NK-92 treated with Interleukin-12 subunit alpha and Interleukin-12 subunit beta, amount 100 ng/mL, for 24 hours (cell line): ENCODE results near the gene SF3A1.

Source experiments
- DNase-seq: peaks from one replicate; lab custom pipeline; 2025; lab: John Stamatoyannopoulos, UW

SF3A1 gene

DNA sequence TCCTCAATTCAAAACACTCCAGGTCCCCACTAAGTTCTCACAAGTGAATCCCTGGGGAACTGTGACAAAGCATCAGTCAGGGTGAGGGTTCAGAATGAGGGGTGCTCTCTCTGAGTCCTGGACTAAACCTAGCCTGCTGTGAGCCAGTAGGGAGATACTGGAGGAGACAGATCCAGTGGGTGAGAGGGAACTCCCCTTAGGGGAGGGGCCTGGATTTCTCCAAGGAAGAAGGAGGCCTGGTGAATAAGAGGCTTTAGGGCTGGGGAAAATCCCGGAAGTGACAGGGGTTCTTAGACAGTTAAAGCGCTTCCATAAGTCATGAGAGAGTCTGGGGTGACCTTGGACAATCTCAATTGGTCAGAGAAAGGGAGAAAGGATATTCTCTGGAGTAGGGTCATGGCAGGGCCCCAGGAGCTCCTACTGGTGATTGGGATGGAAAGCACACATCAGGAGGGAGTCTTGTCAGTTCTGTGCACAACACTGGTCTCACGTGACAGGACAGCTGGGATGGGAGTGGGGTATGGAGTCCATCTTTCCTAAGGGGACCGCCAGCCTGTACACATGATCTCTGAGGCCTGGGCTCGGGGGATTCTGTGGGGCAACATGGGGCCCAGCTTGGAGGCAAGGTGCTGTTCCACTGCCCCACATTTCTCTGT is 31.5 kb downstream of the SF3A1 start:
- no peak for DNase-seq

DNA sequence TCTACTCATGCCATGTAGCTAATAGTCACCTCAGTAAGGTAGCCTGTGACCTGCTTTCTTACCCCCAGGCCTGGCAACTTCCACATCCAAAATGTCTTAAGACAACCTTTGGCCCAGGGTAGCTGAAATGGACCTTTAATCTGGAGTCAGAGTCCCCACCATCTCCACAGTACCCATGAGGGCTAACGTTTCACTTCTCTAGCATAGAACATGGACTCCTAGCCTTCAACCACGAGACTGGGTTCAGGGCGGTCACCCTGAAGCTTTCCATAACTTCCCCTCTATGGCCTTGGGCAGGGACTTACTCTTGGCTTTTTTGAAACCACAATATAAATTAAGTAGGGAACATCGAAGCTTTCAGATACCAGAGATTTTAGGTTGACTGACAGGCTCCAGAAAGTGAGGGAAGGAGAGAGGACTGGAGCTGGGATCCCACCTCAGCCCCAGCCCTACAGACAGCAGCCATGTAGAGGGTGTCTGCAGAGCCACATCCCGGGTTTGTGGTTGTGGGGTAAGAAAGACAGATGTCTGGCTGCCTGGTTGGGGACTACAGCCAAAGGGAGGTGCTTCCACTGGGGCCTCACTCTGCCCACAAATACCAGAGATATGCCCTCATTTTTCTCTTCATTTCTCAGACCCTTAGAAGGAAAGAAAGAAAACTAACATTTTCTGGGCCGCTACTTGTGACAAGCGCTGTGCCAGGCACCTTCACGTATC is 32.5 kb downstream of the SF3A1 start:
- DNase-seq, result no peak

DNA sequence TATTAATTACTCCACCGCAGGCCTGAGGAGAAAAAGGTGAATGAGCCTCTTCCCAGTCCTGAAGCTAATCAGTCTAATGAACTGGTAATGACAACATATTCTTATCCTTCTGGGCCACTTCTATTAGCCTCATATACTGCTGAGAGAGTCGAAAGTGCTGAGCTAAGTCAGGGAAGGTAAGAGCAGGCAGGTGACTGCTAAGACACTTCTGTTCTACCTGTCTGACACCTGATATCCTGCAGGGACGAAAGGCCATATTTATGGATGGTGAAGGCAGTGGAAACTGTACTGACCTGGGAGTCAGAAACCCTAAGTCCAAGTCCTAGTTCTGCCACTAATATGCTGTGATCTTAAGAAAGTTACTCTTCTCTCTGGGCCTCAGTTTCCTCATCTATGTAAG is 33.4 kb downstream of the SF3A1 start:
- no peak for DNase-seq

DNA sequence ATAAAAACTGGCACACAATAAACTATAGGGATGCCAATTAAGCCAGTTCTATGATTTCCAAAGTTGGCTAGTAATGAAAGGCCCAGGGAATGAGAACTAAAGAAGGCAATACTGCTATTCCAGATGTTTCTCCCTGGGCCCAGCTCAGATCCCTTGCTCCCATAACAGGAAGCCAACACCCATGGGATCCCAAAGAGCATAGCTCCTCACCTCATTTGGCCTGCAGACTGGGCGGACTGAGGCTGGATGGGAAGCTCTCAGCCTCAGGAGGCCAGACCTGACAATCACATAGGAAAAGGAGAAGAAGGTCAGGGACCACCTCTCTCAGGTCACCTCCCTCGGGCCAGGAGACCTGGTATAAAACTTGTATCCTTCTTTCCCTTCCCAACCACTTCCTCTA is 35.2 kb downstream of the SF3A1 start:
- DNase-seq, result no peak

DNA sequence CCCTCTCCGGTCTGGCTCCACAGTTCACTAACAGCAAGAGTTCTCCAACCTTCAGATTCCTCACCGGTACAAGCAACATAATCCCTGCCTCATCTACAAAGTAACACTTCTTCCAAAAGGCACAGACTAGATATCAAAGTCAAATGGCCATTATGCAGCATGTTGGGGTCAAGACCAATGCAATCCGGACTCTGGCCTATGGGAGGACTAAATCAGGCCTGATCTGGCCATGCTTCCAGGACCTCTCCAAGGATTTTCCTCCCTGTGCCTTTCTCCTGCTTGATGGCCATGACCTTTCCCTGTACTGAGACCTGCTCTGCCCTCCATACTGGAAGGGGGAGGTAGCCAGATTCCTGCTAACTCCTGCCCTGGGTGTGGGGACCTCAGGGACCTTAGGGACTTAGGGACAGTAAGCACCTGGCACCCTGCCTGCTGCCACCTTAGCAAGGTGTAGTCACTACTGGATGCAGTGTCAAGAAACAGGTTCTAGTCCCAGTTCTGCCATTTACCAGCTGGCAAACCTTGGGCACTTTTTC is 36.6 kb downstream of the SF3A1 start:
- no peak for DNase-seq

DNA sequence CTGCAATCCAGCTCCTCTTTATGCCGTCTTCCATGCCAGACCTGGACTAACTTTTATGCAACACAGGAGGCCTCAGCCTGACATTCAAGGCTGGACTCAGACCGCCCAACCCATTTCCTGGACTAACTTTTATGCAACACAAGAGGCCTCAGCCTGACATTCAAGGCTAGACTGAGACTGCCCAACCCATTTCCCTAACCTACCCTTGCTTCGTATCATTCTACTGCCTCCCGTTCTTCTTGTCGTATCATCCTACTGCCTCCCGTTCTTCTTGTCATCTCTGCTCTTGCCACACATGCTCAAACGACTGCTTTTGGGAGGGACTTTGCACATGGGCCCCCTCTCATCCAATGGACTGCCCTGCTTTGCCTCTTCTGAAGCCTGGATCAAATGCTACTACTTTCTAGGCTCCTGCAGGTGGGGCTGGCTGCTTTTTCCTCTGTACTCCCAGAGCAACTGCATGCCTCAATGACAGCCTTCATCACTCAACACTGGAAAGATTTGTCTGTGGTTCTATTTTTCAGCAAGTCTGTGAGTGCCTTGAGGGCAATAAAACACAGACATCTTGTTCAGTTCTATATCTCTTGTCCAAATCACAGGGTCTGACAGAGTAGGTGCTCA is 37.8 kb downstream of the SF3A1 start:
- DNase-seq, result no peak

DNA sequence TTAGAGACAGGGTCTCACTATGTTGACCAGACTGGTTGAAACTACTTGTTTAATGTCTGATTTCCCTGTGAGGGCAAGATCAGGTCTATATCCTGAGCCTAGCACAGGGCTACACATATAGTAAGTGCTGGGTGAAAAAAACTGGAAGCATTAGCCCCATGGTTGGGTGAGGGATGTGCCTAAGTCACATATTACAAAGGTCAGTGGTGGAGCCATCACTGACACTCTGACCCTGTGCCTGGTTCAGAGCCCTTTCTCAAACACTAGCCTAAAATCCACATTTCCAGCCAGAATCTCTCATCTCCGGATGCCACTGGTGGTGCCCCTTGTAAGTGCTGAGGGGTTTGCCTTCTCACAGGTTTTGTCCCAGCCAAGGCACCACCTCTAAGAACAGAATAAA is 38.9 kb downstream of the SF3A1 start:
- no peak for DNase-seq

DNA sequence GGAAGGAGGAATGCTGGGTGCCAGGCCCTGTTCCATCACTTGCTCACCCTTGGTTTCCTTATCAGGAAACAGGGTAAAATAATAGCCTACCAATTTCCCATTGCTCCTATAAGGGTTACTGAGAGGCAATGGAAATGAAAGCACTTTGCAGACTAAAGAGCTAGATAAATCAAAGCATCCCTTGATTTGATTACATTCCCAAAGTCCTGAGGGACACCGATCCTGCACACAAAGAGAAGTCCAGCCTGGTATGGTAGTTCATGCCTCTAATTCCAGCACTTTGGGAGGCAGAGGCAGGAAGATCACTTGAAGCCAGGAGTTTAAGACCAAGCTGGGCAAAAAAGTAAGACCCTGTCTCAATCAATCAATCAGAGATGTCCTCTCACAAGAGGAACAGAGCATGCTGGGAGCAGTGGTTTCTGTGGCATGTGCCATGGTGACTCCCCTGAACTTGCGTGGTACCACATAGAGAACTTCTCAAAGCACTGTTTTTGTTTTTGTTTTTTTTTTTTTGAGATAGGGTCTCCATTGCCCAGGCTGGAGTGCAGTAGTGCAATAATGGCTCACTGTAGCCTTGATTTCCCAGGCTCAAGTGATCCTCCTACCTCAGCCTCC is 40.6 kb downstream of the SF3A1 start:
- no peak for DNase-seq

DNA sequence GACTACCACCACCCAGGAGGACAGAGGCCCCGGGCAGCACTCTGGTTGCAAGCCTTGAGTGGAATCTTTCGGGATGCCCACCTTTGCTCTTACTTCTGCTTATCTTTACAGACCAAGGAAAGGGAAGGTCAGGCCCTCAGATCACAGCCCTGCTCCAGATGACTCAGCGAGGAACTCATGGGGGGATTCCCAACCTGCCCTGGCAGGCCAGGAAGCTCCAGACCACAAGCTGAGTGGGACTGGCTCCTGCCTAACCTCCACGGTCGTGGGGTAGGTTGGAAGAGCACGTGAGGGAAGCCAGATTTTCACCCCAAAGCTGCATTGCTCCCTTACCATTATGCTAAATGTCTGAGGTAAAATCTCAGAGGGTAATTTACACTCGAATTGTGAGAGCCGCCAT is 41.8 kb downstream of the SF3A1 start:
- no peak for DNase-seq

DNA sequence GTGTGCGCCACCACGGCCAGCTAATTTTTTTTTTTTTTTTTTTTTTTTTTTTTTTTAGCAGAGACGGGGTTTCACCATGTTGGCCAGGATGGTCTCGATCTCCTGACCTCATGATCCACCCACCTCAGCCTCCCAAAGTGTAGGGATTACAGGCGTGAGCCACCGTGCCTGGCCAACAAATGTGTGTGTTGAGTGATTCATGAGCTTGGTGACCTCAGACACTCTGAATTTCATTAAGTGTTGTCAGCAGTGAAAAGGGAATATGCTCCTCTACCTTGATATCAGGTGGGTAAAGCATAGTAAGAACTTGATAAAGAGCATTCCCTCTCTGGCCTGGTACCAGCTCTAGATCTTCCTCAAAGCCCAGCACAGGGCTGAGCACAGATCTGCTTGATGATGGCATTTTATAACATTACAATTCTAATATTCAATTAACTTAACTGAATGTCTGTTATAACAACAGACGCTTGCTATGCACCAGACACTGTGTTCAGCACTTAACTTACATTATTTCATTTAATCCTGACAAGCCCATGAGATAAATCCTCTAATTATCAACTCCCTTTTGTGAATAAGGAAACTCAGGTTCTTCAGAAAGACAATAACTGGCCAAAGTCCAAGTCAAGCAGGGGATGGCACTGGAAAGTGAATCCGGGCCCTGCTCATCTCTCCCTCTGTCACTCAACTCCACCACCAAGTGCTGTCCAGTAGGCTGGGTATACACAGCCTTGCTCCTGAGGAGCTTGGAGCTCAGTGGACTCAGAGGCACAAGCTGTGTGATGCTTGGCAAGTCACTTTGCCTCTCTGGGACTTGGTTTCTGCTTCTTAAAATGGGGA is 42.9 kb downstream of the SF3A1 start:
- DNase-seq, result no peak

DNA sequence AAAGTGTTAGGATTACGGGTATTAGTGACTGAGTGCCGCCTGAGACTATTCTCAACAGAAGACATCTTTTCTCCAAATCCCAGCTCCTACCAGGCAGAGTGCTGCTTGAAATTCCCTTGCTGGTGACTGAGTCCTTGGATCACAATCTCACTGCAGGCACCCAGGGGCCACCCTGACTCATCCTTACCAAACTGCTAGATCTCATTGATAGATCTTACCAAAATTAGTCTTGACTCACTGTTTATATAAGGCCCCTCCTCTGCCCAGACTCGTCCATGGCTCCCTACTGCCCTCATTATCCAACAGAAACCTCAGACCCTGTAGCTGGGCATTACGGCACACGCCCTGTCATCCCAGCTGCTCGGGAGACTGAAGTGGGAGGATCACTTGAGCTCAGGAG is 44.6 kb downstream of the SF3A1 start:
- DNase-seq, result no peak

DNA sequence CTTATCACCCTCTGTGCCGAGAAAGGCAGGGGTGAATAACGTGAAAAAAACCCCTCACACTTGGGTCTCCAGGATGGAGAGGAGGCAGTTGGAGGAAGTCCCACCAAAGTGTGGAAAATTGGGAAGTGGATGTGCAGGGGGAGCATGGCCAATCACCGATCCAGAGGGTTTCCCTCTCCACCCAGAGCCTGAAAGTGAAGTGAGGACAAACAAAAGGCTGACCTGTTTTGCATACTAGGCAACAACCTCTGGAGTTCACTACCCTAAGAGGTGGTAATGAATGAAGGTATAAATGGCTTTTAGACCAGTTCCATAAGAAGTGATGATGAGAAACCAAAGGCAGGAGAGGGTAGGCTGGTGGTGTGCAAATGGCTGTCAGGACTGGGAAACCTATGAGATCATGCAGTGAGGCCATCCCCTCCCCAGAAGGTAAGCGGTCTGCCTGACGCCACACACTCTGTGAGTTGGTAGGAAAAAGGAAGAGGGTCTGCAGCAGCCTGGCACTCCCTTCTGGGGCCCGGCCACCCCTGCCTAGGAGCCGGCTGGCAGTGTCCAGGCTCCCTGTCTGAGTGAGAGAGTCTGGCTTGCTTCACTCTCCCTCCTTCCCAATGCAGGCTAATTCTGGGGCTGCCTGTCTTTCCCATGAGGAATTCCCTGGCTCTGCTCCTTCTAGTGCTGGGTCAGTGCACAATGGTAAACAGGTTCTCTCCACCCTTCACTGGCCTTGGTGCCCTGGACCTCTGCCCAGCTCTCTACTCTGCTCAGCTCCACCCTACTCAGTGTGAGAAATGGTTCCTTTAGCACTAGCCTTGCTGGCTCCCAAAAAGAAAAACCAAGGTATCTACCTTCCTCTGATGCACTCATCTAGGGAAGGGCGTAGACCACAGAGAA is 45.6 kb downstream of the SF3A1 start:
- no peak for DNase-seq

DNA sequence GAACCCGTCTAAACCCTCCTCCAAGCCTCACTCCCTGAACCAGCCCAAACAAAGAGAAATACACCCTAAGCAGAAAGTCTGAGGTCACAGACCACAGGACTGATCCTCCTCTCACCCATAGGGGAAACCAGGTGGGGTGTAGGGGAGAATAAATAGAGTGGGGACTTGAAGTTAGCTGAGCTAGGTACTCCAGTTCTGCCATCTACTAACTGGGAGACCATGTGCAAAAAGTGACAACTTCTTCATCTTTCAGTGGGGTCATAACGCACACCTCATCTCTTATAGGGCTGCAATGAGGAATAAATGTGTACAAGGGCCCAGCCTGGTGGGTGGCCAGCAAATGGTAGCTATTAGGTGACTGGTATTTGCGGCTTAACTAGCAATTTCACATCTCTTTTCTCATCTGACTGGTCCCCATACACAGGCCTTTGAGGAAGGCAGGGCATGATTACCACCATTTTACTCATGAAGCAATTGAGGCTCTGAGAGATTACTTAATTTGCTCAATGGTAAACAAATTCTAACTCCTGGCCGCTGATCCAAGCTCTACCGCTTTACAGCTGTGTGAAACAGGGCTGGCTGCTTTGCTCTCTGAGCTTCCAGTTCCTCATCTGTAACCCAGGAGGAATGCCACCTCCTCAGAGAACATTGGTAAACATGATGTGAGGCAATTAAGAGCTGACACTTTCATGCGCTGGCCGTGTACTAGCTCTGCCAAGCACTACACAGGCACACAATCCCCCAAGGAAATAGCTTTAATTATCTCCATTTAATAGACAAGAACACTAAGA is 46.5 kb downstream of the SF3A1 start:
- no peak for DNase-seq

DNA sequence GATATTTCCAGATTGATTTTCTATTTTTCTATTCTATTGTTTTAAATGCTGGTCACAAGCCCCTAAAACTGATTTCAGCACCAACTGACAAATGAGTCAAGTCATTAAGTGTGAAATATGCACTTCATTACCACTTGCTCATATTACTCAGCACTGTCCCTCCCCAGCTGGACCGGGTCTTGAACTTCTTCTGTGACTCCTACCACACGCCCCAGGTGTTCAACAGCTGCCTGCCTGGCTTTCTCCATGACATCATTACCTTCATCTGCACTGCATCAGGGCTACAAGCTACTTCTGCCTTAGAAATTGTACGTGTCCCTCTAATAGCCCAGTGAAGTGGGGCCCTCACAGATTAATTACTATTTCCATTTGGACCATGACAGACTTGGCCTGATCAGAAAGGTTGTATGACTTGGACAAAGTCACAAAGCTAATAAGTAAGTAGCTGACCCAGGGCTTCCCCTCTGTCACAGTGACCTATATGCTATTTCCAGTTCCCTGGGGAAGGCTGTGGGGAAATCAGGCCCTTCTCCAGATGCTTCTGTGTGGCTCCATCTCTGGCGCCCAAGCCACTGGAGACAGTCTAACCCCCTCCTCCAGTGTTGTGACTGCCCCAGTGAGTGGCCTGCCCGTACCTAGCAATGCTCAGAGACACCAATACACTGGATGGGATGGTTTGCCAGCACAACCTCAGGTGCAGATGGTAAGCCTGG is 48.0 kb downstream of the SF3A1 start:
- peak; percentile 44 for DNase-seq

DNA sequence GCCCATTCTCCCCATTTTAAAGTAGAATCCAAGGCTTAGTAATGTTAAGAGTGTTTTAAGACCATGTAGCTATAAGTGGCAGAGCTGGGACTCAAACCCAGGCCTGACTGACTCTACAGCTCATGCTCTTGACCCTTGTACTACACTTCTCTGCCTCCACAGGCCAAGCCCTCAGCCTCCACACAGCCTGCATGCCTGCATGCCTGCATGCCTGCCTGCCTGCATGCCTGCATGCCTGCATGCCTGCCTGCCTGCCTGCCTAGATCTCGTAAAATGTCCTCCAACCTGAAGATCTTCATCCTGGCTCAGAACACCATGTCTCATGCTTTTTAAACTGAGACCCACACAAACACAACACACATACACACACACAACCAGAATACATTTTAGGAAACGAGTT is 48.6 kb downstream of the SF3A1 start:
- no peak for DNase-seq

DNA sequence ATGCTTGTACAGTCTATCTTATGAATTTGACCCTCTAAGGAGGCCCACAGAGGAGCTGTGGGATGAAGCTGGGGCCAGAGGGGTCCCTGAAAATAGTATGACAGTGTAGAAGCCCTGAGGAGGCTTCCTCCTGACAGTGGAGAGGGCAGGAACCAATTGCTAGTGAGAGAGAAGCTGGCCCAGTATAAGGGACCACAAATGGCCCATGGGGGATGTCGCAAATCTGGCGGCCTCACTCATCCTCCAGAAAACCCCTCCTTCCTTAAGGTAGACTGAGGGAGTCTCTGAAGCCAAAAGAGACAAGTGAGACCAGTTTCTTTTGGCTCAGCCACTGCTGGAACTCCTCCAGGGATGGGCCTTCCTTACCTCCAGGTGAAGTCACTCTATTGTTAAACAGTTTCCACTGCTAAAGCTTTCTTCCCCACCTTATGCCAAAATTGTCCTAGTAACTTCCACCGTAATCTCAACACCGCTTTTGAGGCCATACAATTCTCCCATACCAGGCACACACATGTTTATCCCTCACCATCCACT is 49.6 kb downstream of the SF3A1 start:
- DNase-seq, result peak; percentile 9

DNA sequence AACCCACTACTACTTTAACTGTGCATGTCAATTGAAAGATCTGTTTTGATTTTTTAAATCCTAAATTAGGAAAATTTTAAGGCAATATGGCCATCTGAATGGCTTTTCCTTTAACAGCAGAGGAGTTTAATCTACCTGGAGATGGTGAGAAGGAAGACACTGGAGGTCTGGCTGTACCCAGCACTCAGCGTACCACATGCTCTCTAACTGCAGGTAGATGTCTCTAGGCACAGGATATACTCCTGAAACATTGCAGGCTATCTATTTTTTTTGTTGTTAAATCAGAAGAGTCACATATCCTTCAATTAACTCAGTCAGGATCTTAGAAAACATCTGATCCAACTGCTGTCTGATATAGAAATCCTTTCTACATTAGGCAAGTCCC is 50.1 kb downstream of the SF3A1 start:
- DNase-seq, result no peak

DNA sequence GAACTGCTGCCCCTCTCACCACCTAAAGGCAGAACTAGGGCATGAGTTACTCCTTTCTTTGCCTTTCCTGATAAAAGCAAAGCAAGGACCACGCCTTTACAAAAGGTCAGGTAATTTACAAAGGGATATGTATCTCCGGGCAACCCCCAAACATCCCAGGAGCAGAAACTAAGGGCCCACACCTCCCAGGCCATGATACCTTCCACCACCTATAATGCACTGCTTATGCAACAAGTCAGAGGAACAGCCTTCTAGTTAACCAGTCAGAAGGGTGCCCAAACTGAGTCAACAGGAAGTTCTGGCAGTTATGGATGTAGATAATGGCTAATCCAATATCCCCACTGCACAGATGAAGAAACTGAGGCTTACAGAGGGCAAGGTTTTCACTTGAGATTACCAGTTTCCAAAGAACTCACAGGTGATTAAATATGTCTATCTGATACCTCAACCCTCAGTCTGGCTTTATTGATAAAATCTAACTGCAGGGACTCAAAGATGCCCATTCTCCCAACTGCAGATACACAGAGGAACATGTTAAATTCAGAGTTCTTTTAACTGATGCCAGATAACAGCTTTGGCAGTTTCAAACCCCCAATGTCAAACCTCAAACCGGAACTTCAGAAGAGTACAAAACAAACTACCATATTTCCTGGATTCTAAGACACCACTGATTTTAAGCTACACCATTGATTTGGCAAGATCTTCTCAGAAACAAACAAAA is 50.6 kb downstream of the SF3A1 start:
- DNase-seq, result no peak

DNA sequence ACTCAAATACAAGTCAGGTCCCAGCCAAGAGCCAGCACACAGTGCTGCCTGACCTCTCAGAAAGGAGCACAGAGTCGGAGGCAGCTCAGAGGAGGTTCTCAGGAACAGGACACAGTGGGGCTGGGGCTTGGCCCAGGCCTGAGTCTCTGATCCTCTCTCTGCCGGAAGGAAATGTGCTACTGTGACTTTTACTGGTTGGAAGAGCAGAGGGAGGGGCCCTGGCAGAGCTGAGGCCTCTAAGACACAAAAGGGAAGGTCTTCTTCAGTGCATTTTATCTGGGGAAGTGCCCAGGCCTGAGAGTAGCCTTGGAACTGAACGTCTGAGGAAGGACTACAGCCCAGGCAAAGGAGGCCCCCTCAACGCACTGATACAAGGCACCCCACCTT is 51.2 kb downstream of the SF3A1 start:
- peak; percentile 21 for DNase-seq
